ENCODE measurements around the gene SND1.

Gene SND1

DNA sequence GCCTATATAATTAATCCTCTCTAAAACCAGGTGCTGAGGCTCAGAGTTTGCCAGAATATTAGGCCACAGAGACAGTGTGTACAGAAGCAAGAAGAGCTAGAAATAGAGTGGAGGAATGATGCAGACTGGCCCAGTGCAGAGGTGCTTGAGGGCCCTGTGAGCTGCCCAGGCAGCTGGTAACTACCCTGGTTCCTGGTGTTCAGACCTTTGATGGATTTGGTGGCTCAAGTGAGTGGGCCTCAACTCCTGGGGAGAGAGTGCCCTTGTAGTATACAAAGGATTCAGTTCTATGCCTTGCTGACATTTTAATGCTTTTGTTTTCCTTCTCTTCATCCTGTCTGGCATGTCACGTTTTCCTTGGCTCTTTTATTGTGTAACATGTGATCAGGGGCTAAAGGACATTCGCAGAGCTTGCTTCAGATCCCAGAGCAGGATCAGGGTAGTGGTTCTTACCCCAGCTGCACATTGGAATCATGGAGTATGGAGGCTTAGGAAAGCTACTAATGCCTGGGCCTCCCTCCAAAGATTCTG is 359.2 kb downstream of the SND1 start:
- Histone ChIP-seq H3K36me3 (ENCODE audit: control insufficient read depth, insufficient read depth, low read length) (peaks cover 7% of the 10 kb centered on the region), H3K27ac (ENCODE audit: insufficient read depth, low read length, poor library complexity, severe bottlenecking) (no peak overlapping the region), H3K4me3 (ENCODE audit: insufficient read depth, low read depth, low read length, poor library complexity, severe bottlenecking) (no peak overlapping the region), H3K27me3 (replicated peaks; ENCODE audit: control insufficient read depth, insufficient read depth, low read length, poor library complexity, severe bottlenecking) (no peaks in the 10 kb centered on the region), H3K4me1 (ENCODE audit: control insufficient read depth, insufficient read depth, low read length, poor library complexity, severe bottlenecking) (no peaks in the 10 kb centered on the region), H3K9me3 (ENCODE audit: control insufficient read depth, low read length) (no peaks in the 10 kb centered on the region)
- DNase-seq: no peak

GRCh38 chr7:128014811-128015210 is 362.8 kb downstream of the SND1 start:
- H3K4me3 ChIP-seq (ENCODE audit: insufficient read depth, low read depth, low read length, poor library complexity, severe bottlenecking): no peak overlapping the region
- H3K27me3 ChIP-seq (replicated peaks; ENCODE audit: control insufficient read depth, insufficient read depth, low read length, poor library complexity, severe bottlenecking): no peaks in the 10 kb centered on the region
- no peak for DNase-seq
- peaks cover 7% of the 10 kb centered on the region for H3K36me3 ChIP-seq (ENCODE audit: control insufficient read depth, insufficient read depth, low read length)
- H3K9me3 ChIP-seq (ENCODE audit: control insufficient read depth, low read length): no peaks in the 10 kb centered on the region
- no peaks in the 10 kb centered on the region for H3K4me1 ChIP-seq (ENCODE audit: control insufficient read depth, insufficient read depth, low read length, poor library complexity, severe bottlenecking)
- H3K27ac ChIP-seq (ENCODE audit: insufficient read depth, low read length, poor library complexity, severe bottlenecking): no peak overlapping the region

DNA sequence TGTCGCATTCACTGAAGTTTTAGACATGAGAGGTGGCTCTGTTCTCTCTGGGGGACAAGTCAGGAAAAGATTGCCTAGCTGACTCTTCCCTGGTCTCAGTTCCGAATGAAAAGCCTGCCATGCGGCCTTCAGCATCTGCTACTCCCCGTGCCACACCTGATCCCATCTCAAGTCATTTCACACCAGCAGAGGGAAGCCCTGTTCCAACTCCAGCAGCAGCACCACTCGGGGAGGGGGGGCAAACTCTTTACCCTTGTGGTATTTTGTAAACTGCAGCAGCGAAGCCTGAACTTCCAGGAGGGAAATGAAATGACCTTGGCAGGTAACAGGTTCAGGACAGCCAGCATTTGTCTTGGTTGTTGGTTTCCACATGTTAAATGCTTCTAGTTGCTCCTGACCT is 365.5 kb downstream of the SND1 start:
- Histone ChIP-seq H3K36me3 (ENCODE audit: control insufficient read depth, insufficient read depth, low read length) (peaks cover 10% of the 10 kb centered on the region), H3K27me3 (replicated peaks; ENCODE audit: control insufficient read depth, insufficient read depth, low read length, poor library complexity, severe bottlenecking) (no peaks in the 10 kb centered on the region), H3K4me1 (ENCODE audit: control insufficient read depth, insufficient read depth, low read length, poor library complexity, severe bottlenecking) (no peaks in the 10 kb centered on the region), H3K9me3 (ENCODE audit: control insufficient read depth, low read length) (no peaks in the 10 kb centered on the region), H3K4me3 (ENCODE audit: insufficient read depth, low read depth, low read length, poor library complexity, severe bottlenecking) (no peak overlapping the region), H3K27ac (ENCODE audit: insufficient read depth, low read length, poor library complexity, severe bottlenecking) (no peak overlapping the region)
- DNase-seq: no peak

DNA sequence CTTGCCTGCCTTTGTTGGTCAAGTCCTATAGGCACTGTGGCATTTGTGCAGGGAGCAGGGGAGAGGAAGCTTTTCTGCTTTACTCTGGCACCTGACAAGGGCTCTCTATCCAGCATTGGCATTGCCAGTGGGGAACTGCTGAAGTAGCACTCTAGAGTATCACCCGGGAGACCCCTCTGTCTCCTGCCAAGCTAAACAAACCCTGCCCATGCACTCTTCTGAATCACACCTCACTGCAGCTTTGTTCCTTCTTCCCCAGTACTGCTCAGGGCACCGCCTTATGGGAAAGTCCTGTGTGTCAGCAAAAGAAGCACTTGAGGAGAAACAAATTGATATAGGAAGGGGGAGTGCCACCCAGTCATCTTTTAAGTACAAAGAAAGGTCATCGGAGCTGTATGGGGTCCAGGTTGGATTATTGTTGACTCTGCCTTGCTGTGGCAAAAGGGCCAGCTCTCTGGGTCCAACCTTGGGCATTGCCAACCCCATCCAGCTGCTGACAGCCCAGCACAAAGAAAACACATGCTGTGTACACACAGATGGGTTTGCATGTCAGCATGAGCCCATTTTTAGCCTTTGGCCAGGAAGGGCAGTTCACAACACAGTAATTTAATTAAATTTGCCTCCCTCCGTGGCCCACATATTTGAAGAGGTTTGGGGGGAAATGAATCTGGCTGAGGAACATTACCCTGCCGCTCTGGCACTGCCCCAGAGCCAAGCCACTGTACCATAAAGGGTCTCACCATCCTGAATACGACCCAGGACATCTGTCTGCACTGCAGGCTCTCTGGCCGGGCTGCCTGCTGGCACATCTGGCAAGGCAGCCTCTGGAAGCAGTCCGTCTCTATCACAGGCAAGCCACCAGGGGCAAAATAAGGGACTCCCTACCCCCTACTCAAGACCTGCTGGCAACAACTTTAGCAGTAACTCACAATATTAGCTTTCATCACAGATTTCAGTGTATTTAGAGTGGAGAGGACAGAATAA is 366.2 kb downstream of the SND1 start:
- Histone ChIP-seq H3K36me3 (ENCODE audit: control insufficient read depth, insufficient read depth, low read length) (peaks cover 7% of the 10 kb centered on the region), H3K4me3 (ENCODE audit: insufficient read depth, low read depth, low read length, poor library complexity, severe bottlenecking) (no peak overlapping the region), H3K4me1 (ENCODE audit: control insufficient read depth, insufficient read depth, low read length, poor library complexity, severe bottlenecking) (no peaks in the 10 kb centered on the region), H3K9me3 (ENCODE audit: control insufficient read depth, low read length) (no peaks in the 10 kb centered on the region), H3K27ac (ENCODE audit: insufficient read depth, low read length, poor library complexity, severe bottlenecking) (no peak overlapping the region), H3K27me3 (replicated peaks; ENCODE audit: control insufficient read depth, insufficient read depth, low read length, poor library complexity, severe bottlenecking) (no peaks in the 10 kb centered on the region)
- DNase-seq: no peak

DNA sequence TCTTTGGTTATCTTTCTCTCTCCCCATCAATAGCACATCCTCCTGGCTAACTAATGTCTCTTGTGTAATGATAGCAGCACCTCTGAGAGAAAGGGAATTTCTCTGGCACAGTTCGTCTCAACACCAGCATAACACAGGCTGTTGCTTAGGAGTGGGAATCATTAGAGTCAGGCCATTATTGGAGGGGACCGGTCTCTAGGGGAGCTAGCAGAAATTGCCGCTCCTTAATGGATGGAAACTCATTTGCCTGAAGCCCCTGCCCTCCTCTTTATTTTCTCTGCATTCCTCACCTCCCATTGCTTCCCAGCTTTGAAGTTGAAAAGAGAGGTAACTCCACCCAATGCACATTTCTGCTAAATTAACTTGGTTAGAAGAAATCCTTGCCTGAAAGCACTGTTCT is 367.3 kb downstream of the SND1 start:
- Histone ChIP-seq H3K27me3 (replicated peaks; ENCODE audit: control insufficient read depth, insufficient read depth, low read length, poor library complexity, severe bottlenecking) (no peaks in the 10 kb centered on the region), H3K27ac (ENCODE audit: insufficient read depth, low read length, poor library complexity, severe bottlenecking) (no peak overlapping the region), H3K36me3 (ENCODE audit: control insufficient read depth, insufficient read depth, low read length) (peaks cover 7% of the 10 kb centered on the region), H3K4me3 (ENCODE audit: insufficient read depth, low read depth, low read length, poor library complexity, severe bottlenecking) (no peak overlapping the region), H3K9me3 (ENCODE audit: control insufficient read depth, low read length) (no peaks in the 10 kb centered on the region), H3K4me1 (ENCODE audit: control insufficient read depth, insufficient read depth, low read length, poor library complexity, severe bottlenecking) (no peaks in the 10 kb centered on the region)
- DNase-seq: no peak

- no peak overlapping the region for H3K27ac ChIP-seq (ENCODE audit: insufficient read depth, low read length, poor library complexity, severe bottlenecking)
- H3K4me1 ChIP-seq (ENCODE audit: control insufficient read depth, insufficient read depth, low read length, poor library complexity, severe bottlenecking): no peaks in the 10 kb centered on the region
- H3K27me3 ChIP-seq (replicated peaks; ENCODE audit: control insufficient read depth, insufficient read depth, low read length, poor library complexity, severe bottlenecking): no peaks in the 10 kb centered on the region
- no peaks in the 10 kb centered on the region for H3K9me3 ChIP-seq (ENCODE audit: control insufficient read depth, low read length)
- H3K36me3 ChIP-seq (ENCODE audit: control insufficient read depth, insufficient read depth, low read length): peaks cover 7% of the 10 kb centered on the region
- no peak overlapping the region for H3K4me3 ChIP-seq (ENCODE audit: insufficient read depth, low read depth, low read length, poor library complexity, severe bottlenecking)
- DNase-seq: no peak
Measured at GRCh38 chr7:128020159-128020558, 368.2 kb downstream of the SND1 start.

GRCh38 chr7:128021366-128021765 is 369.4 kb downstream of the SND1 start:
- H3K4me3 ChIP-seq (ENCODE audit: insufficient read depth, low read depth, low read length, poor library complexity, severe bottlenecking): no peak overlapping the region
- H3K4me1 ChIP-seq (ENCODE audit: control insufficient read depth, insufficient read depth, low read length, poor library complexity, severe bottlenecking): no peaks in the 10 kb centered on the region
- no peaks in the 10 kb centered on the region for H3K27me3 ChIP-seq (replicated peaks; ENCODE audit: control insufficient read depth, insufficient read depth, low read length, poor library complexity, severe bottlenecking)
- H3K27ac ChIP-seq (ENCODE audit: insufficient read depth, low read length, poor library complexity, severe bottlenecking): no peak overlapping the region
- H3K36me3 ChIP-seq (ENCODE audit: control insufficient read depth, insufficient read depth, low read length): peaks cover 7% of the 10 kb centered on the region
- H3K9me3 ChIP-seq (ENCODE audit: control insufficient read depth, low read length): no peaks in the 10 kb centered on the region
- DNase-seq: no peak

GRCh38 chr7:128022631-128023532 is 370.9 kb downstream of the SND1 start:
- no peaks in the 10 kb centered on the region for H3K9me3 ChIP-seq (ENCODE audit: control insufficient read depth, low read length)
- no peaks in the 10 kb centered on the region for H3K27me3 ChIP-seq (replicated peaks; ENCODE audit: control insufficient read depth, insufficient read depth, low read length, poor library complexity, severe bottlenecking)
- no peak overlapping the region for H3K4me3 ChIP-seq (ENCODE audit: insufficient read depth, low read depth, low read length, poor library complexity, severe bottlenecking)
- no peaks in the 10 kb centered on the region for H3K4me1 ChIP-seq (ENCODE audit: control insufficient read depth, insufficient read depth, low read length, poor library complexity, severe bottlenecking)
- H3K27ac ChIP-seq (ENCODE audit: insufficient read depth, low read length, poor library complexity, severe bottlenecking): no peak overlapping the region
- H3K36me3 ChIP-seq (ENCODE audit: control insufficient read depth, insufficient read depth, low read length): peaks cover 7% of the 10 kb centered on the region
- DNase-seq: no peak

DNA sequence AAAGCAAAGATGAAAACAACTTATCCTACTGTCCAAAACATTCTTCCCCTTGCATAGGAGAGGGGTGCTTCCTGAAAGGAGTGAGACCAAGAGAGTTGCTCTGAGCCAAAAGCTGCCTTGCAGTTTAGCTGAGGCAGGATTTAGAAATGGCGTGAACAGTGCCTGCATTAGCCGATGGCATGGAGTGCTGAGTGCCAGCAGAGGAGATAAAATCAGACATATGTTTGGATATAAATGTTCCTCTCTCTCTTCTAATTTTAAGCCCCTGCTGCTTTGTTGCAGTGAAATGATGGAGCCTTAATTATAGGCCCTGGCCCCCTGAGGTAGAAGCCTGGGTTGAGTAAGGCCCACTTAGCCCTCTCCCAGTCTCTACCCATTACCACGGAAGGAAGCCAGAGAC is 372.2 kb downstream of the SND1 start:
- no peaks in the 10 kb centered on the region for H3K27me3 ChIP-seq (replicated peaks; ENCODE audit: control insufficient read depth, insufficient read depth, low read length, poor library complexity, severe bottlenecking)
- peaks cover 11% of the 10 kb centered on the region for H3K36me3 ChIP-seq (ENCODE audit: control insufficient read depth, insufficient read depth, low read length)
- no peak for DNase-seq
- no peaks in the 10 kb centered on the region for H3K4me1 ChIP-seq (ENCODE audit: control insufficient read depth, insufficient read depth, low read length, poor library complexity, severe bottlenecking)
- H3K4me3 ChIP-seq (ENCODE audit: insufficient read depth, low read depth, low read length, poor library complexity, severe bottlenecking): no peak overlapping the region
- H3K9me3 ChIP-seq (ENCODE audit: control insufficient read depth, low read length): no peaks in the 10 kb centered on the region
- H3K27ac ChIP-seq (ENCODE audit: insufficient read depth, low read length, poor library complexity, severe bottlenecking): no peak overlapping the region
